HFFc6 (cell line): ENCODE data around the gene PSMD3. TPM values are rescaled to one million over a fixed set of nuclear protein-coding genes. Genes with fewer than 3 reads are reported as not detected.

Experiments used
- DNase-seq: peaks from one replicate; pipeline ENCODE4 v3.0.0-alpha.2; 2018
- H3K27ac Mint-ChIP-seq: 2 replicates; pipeline ENCODE4 v1.8.0; 2020; ENCODE audit warnings: mild to moderate bottlenecking, mixed read lengths
- H3K27me3 Mint-ChIP-seq: 2 replicates; pipeline ENCODE4 v1.8.0; 2021; ENCODE audit warnings: mild to moderate bottlenecking, moderate library complexity, mixed read lengths; ENCODE audit not compliant: insufficient read depth
- H3K36me3 Mint-ChIP-seq: 2 replicates; pipeline ENCODE4 v1.8.0; 2021; ENCODE audit warnings: low read depth, mixed read lengths
- H3K4me1 Mint-ChIP-seq: 2 replicates; pipeline ENCODE4 v1.8.0; 2020; ENCODE audit warnings: low read depth, mixed read lengths
- H3K4me3 Mint-ChIP-seq: 2 replicates; pipeline ENCODE4 v1.8.0; 2020; ENCODE audit warnings: mild to moderate bottlenecking, moderate library complexity, mixed read lengths
- H3K9me3 Mint-ChIP-seq: 2 replicates; pipeline ENCODE4 v1.8.0; 2020; ENCODE audit warnings: mild to moderate bottlenecking, mixed read lengths
- total RNA-seq, 6 experiments: library from RNA; stranded (reverse); fragmentation: NEBNext Ultra II Directional; extraction: Animal tissue kit (Norgen Biotek cat#: 25700); gene quantifications; 2 replicates in 1 of 6; 3 replicates in 5 of 6; pipeline ENCODE4 v1.2.3, GENCODE V29; 2021
- TF ChIP-seq, protein P1 (sequence below): fragments of 200-600 bp; sonication (generic); IDR thresholded peaks from 2 replicates; pipeline ENCODE4 v1.5.0; 2021; ENCODE audit warnings: antibody characterized with exemption, mild to moderate bottlenecking

The PSMD3 gene
- total RNA-seq, 6 experiments from 2014 or later = 143 to 169 (median 160) TPM

DNA sequence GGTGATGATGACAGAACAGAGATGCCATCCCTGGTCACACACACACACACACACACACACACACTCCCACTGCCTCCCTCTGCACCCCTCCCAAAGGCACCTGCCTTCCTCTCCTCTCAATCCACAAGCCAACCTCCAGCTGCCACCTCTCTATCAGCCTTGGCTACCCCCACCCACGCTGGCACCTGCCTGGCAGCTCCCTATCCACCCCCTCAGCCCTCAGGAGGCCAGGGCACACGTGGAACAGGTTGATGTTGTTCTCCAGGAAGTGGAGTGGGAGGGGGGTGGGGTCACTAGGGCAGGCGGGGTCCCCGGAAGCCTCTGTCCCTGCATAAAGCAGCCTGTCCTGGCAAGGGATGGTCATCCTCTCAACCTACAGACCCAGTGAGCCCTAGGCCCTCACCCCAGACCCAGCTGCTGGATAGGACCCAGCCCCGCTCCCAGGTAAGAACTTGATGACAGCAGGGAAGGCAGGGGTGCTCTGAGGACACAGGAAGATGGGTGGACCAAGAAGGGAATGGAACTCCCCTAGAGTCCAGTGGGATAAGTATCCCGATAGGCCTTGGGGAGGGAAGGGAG lies 17.9 kb upstream of the PSMD3 start, which contains the start of gene GSDMA:
TSS of gene GSDMA (plus strand) at position 363 of the 579 bp plus-strand sequence. CDS start 2,684 bp downstream, outside the sequence.
- DNase-seq = no peak
- H3K27ac Mint-ChIP-seq = no peak within 1 kb of the TSS
- H3K4me1 Mint-ChIP-seq = peaks cover 29% of the 10 kb centered on the region
- peaks cover 19% of the 10 kb centered on the region for H3K27me3 Mint-ChIP-seq
- H3K9me3 Mint-ChIP-seq = no peaks in the 10 kb centered on the region
- H3K4me3 Mint-ChIP-seq = no peak within 1 kb of the TSS
- TF ChIP-seq, protein P1, sequence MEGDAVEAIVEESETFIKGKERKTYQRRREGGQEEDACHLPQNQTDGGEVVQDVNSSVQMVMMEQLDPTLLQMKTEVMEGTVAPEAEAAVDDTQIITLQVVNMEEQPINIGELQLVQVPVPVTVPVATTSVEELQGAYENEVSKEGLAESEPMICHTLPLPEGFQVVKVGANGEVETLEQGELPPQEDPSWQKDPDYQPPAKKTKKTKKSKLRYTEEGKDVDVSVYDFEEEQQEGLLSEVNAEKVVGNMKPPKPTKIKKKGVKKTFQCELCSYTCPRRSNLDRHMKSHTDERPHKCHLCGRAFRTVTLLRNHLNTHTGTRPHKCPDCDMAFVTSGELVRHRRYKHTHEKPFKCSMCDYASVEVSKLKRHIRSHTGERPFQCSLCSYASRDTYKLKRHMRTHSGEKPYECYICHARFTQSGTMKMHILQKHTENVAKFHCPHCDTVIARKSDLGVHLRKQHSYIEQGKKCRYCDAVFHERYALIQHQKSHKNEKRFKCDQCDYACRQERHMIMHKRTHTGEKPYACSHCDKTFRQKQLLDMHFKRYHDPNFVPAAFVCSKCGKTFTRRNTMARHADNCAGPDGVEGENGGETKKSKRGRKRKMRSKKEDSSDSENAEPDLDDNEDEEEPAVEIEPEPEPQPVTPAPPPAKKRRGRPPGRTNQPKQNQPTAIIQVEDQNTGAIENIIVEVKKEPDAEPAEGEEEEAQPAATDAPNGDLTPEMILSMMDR = no peak
- H3K36me3 Mint-ChIP-seq = no peaks in the 10 kb centered on the region

GRCh38 chr17:39963829-39964228 lies 16.8 kb upstream of the PSMD3 start:
- H3K9me3 Mint-ChIP-seq = no peaks in the 10 kb centered on the region
- H3K27ac Mint-ChIP-seq = no peak overlapping the region
- H3K4me1 Mint-ChIP-seq = peaks cover 26% of the 10 kb centered on the region
- no peaks in the 10 kb centered on the region for H3K36me3 Mint-ChIP-seq
- H3K4me3 Mint-ChIP-seq = no peak overlapping the region
- no peak for DNase-seq
- H3K27me3 Mint-ChIP-seq = peaks cover 19% of the 10 kb centered on the region
- TF ChIP-seq, protein P1 = no peak

GRCh38 chr17:39965017-39965699 lies 15.4 kb upstream of the PSMD3 start:
- Mint-ChIP-seq H3K27ac (no peak overlapping the region), H3K4me3 (no peak overlapping the region), H3K36me3 (no peaks in the 10 kb centered on the region), H3K27me3 (peaks cover 15% of the 10 kb centered on the region), H3K4me1 (peaks cover 21% of the 10 kb centered on the region), H3K9me3 (no peaks in the 10 kb centered on the region)
- DNase-seq = no peak
- TF ChIP-seq, protein P1 = no peak

GRCh38 chr17:39966771-39967170 lies 13.8 kb upstream of the PSMD3 start:
- H3K36me3 Mint-ChIP-seq = no peaks in the 10 kb centered on the region
- DNase-seq = no peak
- H3K4me3 Mint-ChIP-seq = no peak overlapping the region
- TF ChIP-seq, protein P1 = no peak
- no peaks in the 10 kb centered on the region for H3K9me3 Mint-ChIP-seq
- peaks cover 14% of the 10 kb centered on the region for H3K4me1 Mint-ChIP-seq
- H3K27me3 Mint-ChIP-seq = peaks cover 12% of the 10 kb centered on the region
- no peak overlapping the region for H3K27ac Mint-ChIP-seq

DNA sequence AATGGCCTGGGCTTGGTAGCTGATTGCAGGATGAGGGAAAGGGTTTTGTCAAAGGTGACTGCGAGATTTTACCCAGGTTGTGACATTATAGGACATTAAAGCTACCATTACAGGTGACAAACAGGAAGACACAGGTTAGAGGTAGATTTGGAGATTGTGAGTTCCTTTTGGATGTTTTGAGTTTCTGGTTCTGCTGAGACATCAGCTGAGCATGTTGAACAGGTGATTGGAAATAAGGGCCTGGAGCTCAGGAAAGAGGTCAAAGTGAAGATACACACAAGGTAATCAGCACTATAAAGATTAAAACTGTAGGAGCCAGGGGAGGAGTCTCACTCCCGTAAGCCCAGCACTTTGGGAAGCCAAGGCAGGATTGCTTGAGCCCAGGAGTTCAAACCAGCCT lies 11.8 kb upstream of the PSMD3 start:
- TF ChIP-seq, protein P1 = no peak
- H3K9me3 Mint-ChIP-seq = no peaks in the 10 kb centered on the region
- H3K27me3 Mint-ChIP-seq = peaks cover 8% of the 10 kb centered on the region
- H3K4me3 Mint-ChIP-seq = no peak overlapping the region
- H3K4me1 Mint-ChIP-seq = peaks cover 24% of the 10 kb centered on the region
- no peak overlapping the region for H3K27ac Mint-ChIP-seq
- no peaks in the 10 kb centered on the region for H3K36me3 Mint-ChIP-seq
- DNase-seq = no peak
